Parathyroid adenoma (tissue), 2 donors: ENCODE results near the gene SPTBN1.
A peak's percentile ranks its signal among the peaks of the same experiment; 100 is the strongest.

Experiments
- H2AFZ ChIP-seq: fragments of 300-600 bp; sonication (generic); one replicate; pipeline ENCODE4 v1.7.0; 2017; ENCODE audit warnings: antibody characterized with exemption, mild to moderate bottlenecking
- H3K27ac ChIP-seq: fragments of 300-600 bp; sonication (generic); one replicate; pipeline ENCODE4 v1.7.0; 2017
- H3K27me3 ChIP-seq: fragments of 300-600 bp; sonication (generic); one replicate; pipeline ENCODE4 v1.7.0; 2017; ENCODE audit warnings: low read length; ENCODE audit not compliant: control insufficient read depth, insufficient read depth
- H3K36me3 ChIP-seq: fragments of 300-600 bp; sonication (generic); one replicate; pipeline ENCODE4 v1.7.0; 2017; ENCODE audit warnings: low read length; ENCODE audit not compliant: control insufficient read depth, insufficient read depth
- H3K4me1 ChIP-seq: fragments of 300-600 bp; sonication (generic); one replicate; pipeline ENCODE4 v1.7.0; 2017; ENCODE audit warnings: control low read depth
- H3K4me2 ChIP-seq: fragments of 300-600 bp; sonication (generic); one replicate; pipeline ENCODE4 v1.7.0; 2017; ENCODE audit warnings: low read length
- H3K4me3 ChIP-seq: fragments of 300-600 bp; sonication (generic); one replicate; pipeline ENCODE4 v1.7.0; 2017; ENCODE audit warnings: low read depth, low read length
- H3K79me2 ChIP-seq: fragments of 300-600 bp; sonication (generic); one replicate; pipeline ENCODE4 v1.7.0; 2017; ENCODE audit warnings: control low read depth
- H3K9ac ChIP-seq: fragments of 300-600 bp; sonication (generic); one replicate; pipeline ENCODE4 v1.7.0; 2017; ENCODE audit warnings: mild to moderate bottlenecking
- H3K9me3 ChIP-seq: fragments of 300-600 bp; sonication (generic); one replicate; pipeline ENCODE4 v1.7.0; 2017; ENCODE audit warnings: low read length; ENCODE audit not compliant: control insufficient read depth
- CTCF ChIP-seq: fragments of 300-600 bp; sonication (generic); IDR thresholded peaks from one replicate; pipeline ENCODE4 v1.7.0; 2017; ENCODE audit warnings: antibody characterized with exemption, mild to moderate bottlenecking
- donor health status: primary hyperparathyroidism.

SPTBN1 gene

GRCh38 chr2:54665436-54665856 lies 209.3 kb downstream of the SPTBN1 start:
- H3K4me3 ChIP-seq = no peak overlapping the region
- peak overlapping the region; percentile 11 for H3K27ac ChIP-seq
- no peaks in the 10 kb centered on the region for H3K9me3 ChIP-seq
- H3K4me2 ChIP-seq = no peak overlapping the region
- H3K9ac ChIP-seq = no peak overlapping the region
- no peaks in the 10 kb centered on the region for H3K27me3 ChIP-seq
- no peak overlapping the region for H2AFZ ChIP-seq
- no peaks in the 10 kb centered on the region for H3K36me3 ChIP-seq
- peak; percentile 40 for TF ChIP-seq CTCF
- H3K79me2 ChIP-seq = no peaks in the 10 kb centered on the region
- peaks cover 11% of the 10 kb centered on the region for H3K4me1 ChIP-seq

- TF ChIP-seq CTCF = no peak
- H3K9me3 ChIP-seq = no peaks in the 10 kb centered on the region
- peak overlapping the region; percentile 37 for H3K27ac ChIP-seq
- peak overlapping the region; percentile 11 for H3K4me2 ChIP-seq
- no peaks in the 10 kb centered on the region for H3K27me3 ChIP-seq
- H3K36me3 ChIP-seq = no peaks in the 10 kb centered on the region
- H3K4me1 ChIP-seq = peaks cover 12% of the 10 kb centered on the region
- H3K79me2 ChIP-seq = no peaks in the 10 kb centered on the region
- H3K4me3 ChIP-seq = no peak overlapping the region
- H2AFZ ChIP-seq = no peak overlapping the region
- H3K9ac ChIP-seq = no peak overlapping the region
These were observed 210.1 kb downstream of the SPTBN1 start for GRCh38 chr2:54666131-54666633.

GRCh38 chr2:54666634-54667265 lies 210.6 kb downstream of the SPTBN1 start:
- peaks cover 12% of the 10 kb centered on the region for H3K4me1 ChIP-seq
- H3K9ac ChIP-seq = no peak overlapping the region
- H3K9me3 ChIP-seq = no peaks in the 10 kb centered on the region
- no peaks in the 10 kb centered on the region for H3K79me2 ChIP-seq
- no peak overlapping the region for H3K4me3 ChIP-seq
- H3K36me3 ChIP-seq = no peaks in the 10 kb centered on the region
- no peak for TF ChIP-seq CTCF
- H3K4me2 ChIP-seq = peak overlapping the region; percentile 11
- no peaks in the 10 kb centered on the region for H3K27me3 ChIP-seq
- H2AFZ ChIP-seq = no peak overlapping the region
- H3K27ac ChIP-seq = peak overlapping the region; percentile 37

- H3K9me3 ChIP-seq = no peaks in the 10 kb centered on the region
- H3K4me2 ChIP-seq = no peak overlapping the region
- no peaks in the 10 kb centered on the region for H3K36me3 ChIP-seq
- H2AFZ ChIP-seq = no peak overlapping the region
- H3K27ac ChIP-seq = peak overlapping the region; percentile 17
- H3K27me3 ChIP-seq = no peaks in the 10 kb centered on the region
- H3K4me1 ChIP-seq = peaks cover 12% of the 10 kb centered on the region
- no peak overlapping the region for H3K4me3 ChIP-seq
- TF ChIP-seq CTCF = no peak
- no peak overlapping the region for H3K9ac ChIP-seq
- H3K79me2 ChIP-seq = no peaks in the 10 kb centered on the region
These were observed 211.1 kb downstream of the SPTBN1 start for GRCh38 chr2:54667266-54667639.
